Heart left ventricle (tissue), 16 donors: ENCODE data around the gene RIN3. TPM values are rescaled to one million over a fixed set of nuclear protein-coding genes. Genes with fewer than 3 reads are reported as not detected.

Experiments used
- ATAC-seq, 4 donors: fragments of 200-7000 bp; cut with Tn5 transposase; one replicate each; pipeline ENCODE4 v1.9.1; 2020 to 2022; ENCODE audit warnings: moderate library complexity in 4 of 4, mild to moderate bottlenecking in 3 of 4, moderate number of reproducible peaks in 1 of 4
- DNase-seq, 5 donors: peaks; one replicate each; pipeline ENCODE4 v3.0.0-alpha.2; 2020
- H3K27ac ChIP-seq, 12 donors: fragments of 200-600 bp; sonication (generic) in 4 of 12; one replicate each; pipeline versions ENCODE4 v1.5.0 to v1.8.0; 2016 to 2022; ENCODE audit warnings: mild to moderate bottlenecking in 2 of 12
- H3K27me3 ChIP-seq, 9 donors: fragments of 200-600 bp; sonication (generic) in 2 of 9; one replicate each; pipeline versions ENCODE4 v1.5.1 to v1.8.0; 2016 to 2022; ENCODE audit warnings: mild to moderate bottlenecking in 3 of 9
- H3K36me3 ChIP-seq, 9 donors: fragments of 200-600 bp; sonication (generic) in 2 of 9; one replicate each; pipeline versions ENCODE4 v1.5.0 to v1.8.0; 2018 to 2022; ENCODE audit warnings: mild to moderate bottlenecking in 2 of 9
- H3K4me1 ChIP-seq, 12 donors: fragments of 200-600 bp; sonication (generic) in 4 of 12; one replicate each; pipeline versions ENCODE4 v1.5.0 to v1.8.0; 2016 to 2022; ENCODE audit warnings: mild to moderate bottlenecking in 3 of 12
- H3K4me3 ChIP-seq, 12 donors: fragments of 200-600 bp; sonication (generic) in 4 of 12; one replicate each; pipeline versions ENCODE4 v1.5.0 to v1.8.0; 2017 to 2022; ENCODE audit warnings: mild to moderate bottlenecking in 9 of 12, moderate library complexity in 4 of 12
- H3K9me3 ChIP-seq, 12 donors: fragments of 200-600 bp; sonication (generic) in 4 of 12; one replicate each; pipeline versions ENCODE4 v1.5.0 to v1.8.0; 2016 to 2022; ENCODE audit warnings: mild to moderate bottlenecking in 1 of 12
- POLR2A ChIP-seq, 2 donors: fragments of 450-650 bp; IDR thresholded peaks; one replicate each; pipeline ENCODE4 v1.6.1; 2017; ENCODE audit warnings: antibody characterized with exemption in 2 of 2, mild to moderate bottlenecking in 2 of 2, moderate library complexity in 2 of 2
- WGBS, 4 donors: extraction: QIAGEN DNeasy Blood & Tissue Kit in 2 of 4; methylation state at CpG; one replicate each; pipeline versions ENCODE4 v1.1.5 to v1.1.7; 2013 to 2018; 5-methylcytosine and 5-hydroxymethylcytosine counted together
- intact Hi-C, 10 donors: fragments of 100-400 bp; cut with DNase I; formaldehyde crosslinking; loops; one replicate each; pipeline versions ENCODE4 v1.11.1 to v1.14.2; 2022
- polyA plus RNA-seq, 2 donors: library from polyadenylated mRNA; stranded (reverse); fragments of 200-250 nt; gene quantifications; one replicate each; pipeline ENCODE4 v1.2.3, GENCODE V29; 2013
- total RNA-seq, 9 donors: library from RNA; depleted of rRNA in 2 of 9; stranded (reverse); fragments of >200 nt in 2 of 9; fragmentation: NEBNext Ultra II Directional in 3 of 9; extraction: Animal tissue kit (Norgen Biotek cat#: 25700) in 3 of 9; gene quantifications; one replicate each; pipeline versions ENCODE4 v1.1.0 to v1.2.4, GENCODE V29; 2016 to 2023
- TF ChIP-seq, protein P1 (sequence below), 12 donors: fragments of 200-600 bp; sonication (generic) in 4 of 12; IDR thresholded peaks; one replicate each; pipeline versions ENCODE4 v1.5.0 to v1.8.0; 2018 to 2022; ENCODE audit warnings: antibody characterized with exemption in 12 of 12, mild to moderate bottlenecking in 5 of 12
- donor health status: ischemic (EF 13 %, LVEDD 7.1; RV severe dilation, severe dysfunction).
- donor health status: healthy with polysubstance abuse.
- donor health status: DM: no; HTN: yes; CAD: no.
- donor health status: DM: no; HTN: no; CAD: no.
- donor health status: ischemic (EF 25% LVEDD 6.9; RV normal size, moderate dysfunction).
- donor health status: ischemic (EF 25% LVEDD 5.7; RV mildly dilated, moderate dysfunction).
- donor health status: healthy.
- donor health status: DM: yes; HTN: yes; CAD: no.
- donor health status: ischemic (EF 35%, LVEDD 5.7; RV mildly dilated, moderate dysfunction).
- donor health status: nonischemic (EF 11% LVEDD 7.7; RV severe dilation, severe dysfunction).
- donor health status: DM: yes; HTN: yes; CAD: no.
- donor health status: PGD.
- donor health status: ischemic (EF 29% LVEDD 5.4; RV normal size, mild dysfunction).
- donor health status: nonischemic (EF 23%, LVEDD 6.1; RV moderate dilation, normal function).

Gene RIN3
- total and polyA plus RNA-seq, 11 donors, result 8.6 to 37.0 (median 12.7) TPM

DNA sequence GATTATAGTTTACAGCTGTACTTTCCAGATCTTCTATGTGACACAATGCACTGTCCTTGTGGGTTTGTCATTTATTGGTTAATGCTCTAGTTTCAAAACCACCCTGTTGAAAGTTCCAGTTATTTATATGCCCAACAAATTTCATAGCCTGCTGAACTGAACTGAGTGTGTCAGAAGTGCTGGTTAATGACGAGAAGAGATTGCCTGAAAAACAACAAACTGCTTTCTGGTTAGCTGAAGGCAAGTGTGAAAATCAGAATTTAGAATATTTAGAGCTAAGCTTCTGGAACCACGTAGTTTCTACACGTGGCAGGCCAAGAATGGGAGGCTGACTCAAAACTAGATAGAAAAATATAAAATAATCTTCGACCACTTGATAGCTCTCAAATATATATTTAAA, 19.1 kb upstream of the RIN3 start:
- TF ChIP-seq, protein P1, sequence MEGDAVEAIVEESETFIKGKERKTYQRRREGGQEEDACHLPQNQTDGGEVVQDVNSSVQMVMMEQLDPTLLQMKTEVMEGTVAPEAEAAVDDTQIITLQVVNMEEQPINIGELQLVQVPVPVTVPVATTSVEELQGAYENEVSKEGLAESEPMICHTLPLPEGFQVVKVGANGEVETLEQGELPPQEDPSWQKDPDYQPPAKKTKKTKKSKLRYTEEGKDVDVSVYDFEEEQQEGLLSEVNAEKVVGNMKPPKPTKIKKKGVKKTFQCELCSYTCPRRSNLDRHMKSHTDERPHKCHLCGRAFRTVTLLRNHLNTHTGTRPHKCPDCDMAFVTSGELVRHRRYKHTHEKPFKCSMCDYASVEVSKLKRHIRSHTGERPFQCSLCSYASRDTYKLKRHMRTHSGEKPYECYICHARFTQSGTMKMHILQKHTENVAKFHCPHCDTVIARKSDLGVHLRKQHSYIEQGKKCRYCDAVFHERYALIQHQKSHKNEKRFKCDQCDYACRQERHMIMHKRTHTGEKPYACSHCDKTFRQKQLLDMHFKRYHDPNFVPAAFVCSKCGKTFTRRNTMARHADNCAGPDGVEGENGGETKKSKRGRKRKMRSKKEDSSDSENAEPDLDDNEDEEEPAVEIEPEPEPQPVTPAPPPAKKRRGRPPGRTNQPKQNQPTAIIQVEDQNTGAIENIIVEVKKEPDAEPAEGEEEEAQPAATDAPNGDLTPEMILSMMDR (IDR thresholded peaks at IDR 0.05), result no peak
- TF ChIP-seq POLR2A (IDR thresholded peaks at IDR 0.05), result no peak
- intact Hi-C loops, result no loop called here
- Histone ChIP-seq H3K4me1 (peaks cover 0 to 60% (median 9%) of the 10 kb centered on the region in 12 donors), H3K27ac (peak overlapping the region in 1 of 12 donors; percentile 66), H3K27me3 (no peaks in the 10 kb centered on the region), H3K9me3 (no peaks in the 10 kb centered on the region), H3K4me3 (no peak overlapping the region), H3K36me3 (no peaks in the 10 kb centered on the region)
- DNase-seq, result no peak
- WGBS, 4 donors, result 81 to 91% (median 86%) methylated on average over 4 of the region's 4 CpGs
- ATAC-seq, result no peak

DNA sequence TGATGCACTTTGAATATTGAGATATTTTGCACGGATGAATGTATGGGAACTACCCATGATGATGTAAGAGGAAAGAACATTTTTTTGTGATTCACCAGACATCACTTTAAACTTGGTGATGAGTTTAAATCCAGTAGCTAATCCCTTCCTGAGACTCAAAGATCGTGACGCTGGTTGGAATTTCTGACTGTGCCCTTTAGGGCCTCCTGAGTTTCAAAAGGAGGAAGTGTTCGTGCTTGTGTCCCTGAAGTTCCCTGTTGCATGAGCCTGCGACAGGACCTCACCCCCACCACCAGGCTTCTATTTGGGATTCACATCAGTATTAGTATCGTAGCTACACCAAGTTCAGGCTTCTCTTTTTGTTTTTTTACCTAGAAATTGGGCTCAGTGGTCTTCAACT, 18.6 kb upstream of the RIN3 start:
- Histone ChIP-seq H3K4me1 (peaks cover 0 to 55% (median 4%) of the 10 kb centered on the region in 12 donors), H3K4me3 (no peak overlapping the region), H3K27ac (peak overlapping the region in 1 of 12 donors; percentile 66), H3K27me3 (no peaks in the 10 kb centered on the region), H3K36me3 (no peaks in the 10 kb centered on the region), H3K9me3 (no peaks in the 10 kb centered on the region)
- peak in 1 of 5 donors; percentile 16 for DNase-seq
- intact Hi-C loops, result no loop called here
- peak in 3 of 4 donors; percentile 24 to 46 (median 32) for ATAC-seq
- WGBS, 4 donors, result 63 to 78% (median 73%) methylated on average over 6 of the region's 6 CpGs
- TF ChIP-seq, protein P1 (IDR thresholded peaks at IDR 0.05), result no peak
- no peak for TF ChIP-seq POLR2A (IDR thresholded peaks at IDR 0.05)

DNA sequence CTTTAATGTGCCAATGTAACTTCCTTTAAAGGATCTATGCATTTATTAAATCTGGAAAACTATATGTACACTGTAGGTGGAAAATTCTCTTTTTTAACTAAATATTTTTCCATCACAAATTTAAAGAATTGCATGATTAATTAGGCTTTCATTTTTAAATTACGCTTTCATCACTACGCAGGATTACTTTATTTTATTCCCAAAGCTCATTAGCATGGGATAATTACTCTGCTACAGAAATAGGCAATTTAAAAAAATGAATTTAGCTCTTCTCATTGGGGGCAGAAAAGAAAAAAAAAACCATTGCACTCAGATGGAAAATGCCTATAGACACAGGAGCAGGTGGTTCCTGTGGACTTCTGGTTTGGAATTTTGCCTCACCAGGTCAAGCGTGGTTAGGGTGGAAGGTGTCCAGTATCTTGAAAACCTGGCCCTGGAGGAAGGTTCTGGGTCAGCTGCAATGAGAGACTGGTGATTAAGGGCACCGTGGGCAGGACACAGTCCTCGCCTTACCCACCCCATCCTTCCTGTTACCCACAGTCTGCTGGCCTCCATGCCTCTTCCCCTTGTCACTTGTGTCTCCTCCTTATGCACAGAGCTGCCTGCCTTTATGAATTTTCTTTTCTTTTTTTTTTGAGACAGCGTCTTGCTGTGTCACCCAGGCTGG, 17.3 kb upstream of the RIN3 start:
- peak in 1 of 5 donors; percentile 10 for DNase-seq

DNA sequence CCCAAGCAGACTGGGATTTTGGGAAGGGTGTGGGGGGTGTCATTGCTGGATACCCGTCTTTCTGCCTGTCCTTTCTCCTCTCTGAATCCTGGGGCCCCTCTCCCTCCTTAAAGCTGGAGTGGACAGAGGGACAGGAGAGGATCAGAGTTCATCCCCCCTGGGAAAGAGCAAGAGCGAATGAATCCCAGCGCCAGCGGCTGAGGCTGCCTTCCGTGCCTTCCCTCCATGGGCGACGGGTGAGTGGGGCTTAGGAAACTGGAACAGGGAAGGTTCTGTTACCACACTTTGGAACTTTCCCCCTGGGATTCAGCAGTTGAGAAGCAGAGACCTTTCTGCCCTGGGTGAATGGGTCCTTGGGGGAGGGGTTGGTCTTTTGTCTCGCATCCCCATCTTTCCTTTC, 16.2 kb upstream of the RIN3 start:
- WGBS, 4 donors, result 88 to 97% (median 90%) methylated on average over 8 of the region's 8 CpGs
- Histone ChIP-seq H3K9me3 (no peaks in the 10 kb centered on the region), H3K4me3 (no peak overlapping the region), H3K27ac (no peak overlapping the region), H3K36me3 (no peaks in the 10 kb centered on the region), H3K4me1 (peaks cover 0 to 34% (median 1%) of the 10 kb centered on the region in 12 donors), H3K27me3 (no peaks in the 10 kb centered on the region)
- ATAC-seq (no peak), DNase-seq (peak in 1 of 5 donors; percentile 4)
- intact Hi-C loops, result no loop called here
- TF ChIP-seq, protein P1 (IDR thresholded peaks at IDR 0.05), result no peak
- TF ChIP-seq POLR2A (IDR thresholded peaks at IDR 0.05), result no peak

More for the DNA sequence above, 17.3 kb upstream of the RIN3 start:
- no peak for ATAC-seq
- intact Hi-C loops, result no loop called here
- TF ChIP-seq, protein P1 (IDR thresholded peaks at IDR 0.05), result no peak
- no peaks in the 10 kb centered on the region for H3K9me3 ChIP-seq
- no peaks in the 10 kb centered on the region for H3K36me3 ChIP-seq
- H3K27ac ChIP-seq, result no peak overlapping the region
- peaks cover 0 to 44% (median 2%) of the 10 kb centered on the region in 12 donors for H3K4me1 ChIP-seq
- no peaks in the 10 kb centered on the region for H3K27me3 ChIP-seq
- 83 to 86% (median 84%) methylated on average over 6 of the region's 6 CpGs for WGBS, 4 donors
- H3K4me3 ChIP-seq, result no peak overlapping the region
